NCI-H1436 treated with DMSO at 0.1 percent for 48 hours (cell line): ENCODE measurements around the gene GALNT18.

Source experiments
- DNase-seq: peaks from one replicate; lab custom pipeline; 2025; lab: John Stamatoyannopoulos, UW

The GALNT18 gene

DNA sequence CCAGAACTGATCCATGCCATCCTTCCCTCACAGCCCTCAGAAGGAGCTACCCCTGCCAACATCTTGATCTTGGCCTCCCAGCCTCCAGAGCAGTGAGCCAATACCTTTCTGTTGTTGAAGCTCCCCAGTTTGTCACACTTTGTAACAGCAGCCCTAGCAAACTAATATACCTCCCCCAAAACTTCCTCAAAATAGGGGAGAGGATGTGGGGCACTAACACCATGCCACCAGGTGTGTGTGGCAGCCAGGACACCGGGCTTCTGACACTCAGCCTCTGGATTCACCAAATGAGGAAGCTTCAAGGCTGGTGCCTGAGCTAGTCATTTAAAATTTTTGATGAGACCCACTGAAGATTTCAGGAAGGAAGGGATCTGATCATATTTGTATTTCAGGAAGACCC, 353.7 kb downstream of the GALNT18 start:
- DNase-seq, result no peak

DNA sequence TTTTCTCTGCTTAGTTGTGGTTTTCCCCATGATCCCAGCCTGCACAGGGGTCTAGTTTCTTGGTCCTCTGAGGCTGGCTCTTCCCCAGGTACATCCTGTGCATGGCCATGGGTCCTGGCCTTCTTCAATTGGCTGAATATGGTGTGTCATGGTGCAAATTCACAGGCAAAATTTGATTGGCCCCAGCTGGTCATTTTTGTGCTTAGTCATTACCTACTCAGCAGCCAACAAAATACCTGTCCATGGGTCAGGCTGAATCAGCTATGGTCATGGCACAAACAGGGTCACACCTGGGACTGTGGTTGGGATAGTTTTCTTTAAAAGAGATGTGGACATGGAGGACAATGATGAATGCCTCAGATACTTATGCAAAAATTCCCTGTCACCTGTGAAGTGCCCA, 354.5 kb downstream of the GALNT18 start:
- no peak for DNase-seq

DNA sequence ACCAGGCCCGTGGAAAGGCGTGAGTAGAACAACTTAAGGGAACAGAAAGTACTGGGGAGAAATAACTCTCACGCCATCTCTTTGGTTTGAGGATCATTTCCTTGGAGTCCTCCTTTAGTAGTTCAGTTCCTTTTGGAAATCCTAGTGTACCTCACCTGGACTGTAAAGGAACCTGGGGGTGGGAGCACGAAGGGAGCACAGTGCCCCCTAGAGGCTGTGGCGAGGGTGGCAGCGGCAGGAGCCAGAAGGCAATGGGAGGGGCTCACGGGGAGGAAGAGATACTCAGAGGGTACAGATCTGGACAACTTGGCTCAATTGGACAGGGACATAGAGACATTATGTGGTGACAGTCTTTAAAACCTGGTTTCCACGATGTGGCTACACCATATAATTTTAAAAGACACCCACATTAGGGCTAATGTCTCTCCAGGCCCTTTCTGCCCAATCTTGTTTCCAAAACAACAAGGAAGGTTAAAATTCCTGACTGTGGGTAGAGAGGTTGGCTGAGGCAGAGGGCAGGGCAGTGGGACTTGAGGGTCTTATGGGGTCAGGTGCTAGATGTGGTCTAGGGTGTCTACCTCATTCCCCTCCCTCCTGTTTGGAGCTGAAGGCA, 355.7 kb downstream of the GALNT18 start:
- DNase-seq, result no peak

GRCh38 chr11:11265320-11265719, 356.5 kb downstream of the GALNT18 start:
- DNase-seq, result no peak

DNA sequence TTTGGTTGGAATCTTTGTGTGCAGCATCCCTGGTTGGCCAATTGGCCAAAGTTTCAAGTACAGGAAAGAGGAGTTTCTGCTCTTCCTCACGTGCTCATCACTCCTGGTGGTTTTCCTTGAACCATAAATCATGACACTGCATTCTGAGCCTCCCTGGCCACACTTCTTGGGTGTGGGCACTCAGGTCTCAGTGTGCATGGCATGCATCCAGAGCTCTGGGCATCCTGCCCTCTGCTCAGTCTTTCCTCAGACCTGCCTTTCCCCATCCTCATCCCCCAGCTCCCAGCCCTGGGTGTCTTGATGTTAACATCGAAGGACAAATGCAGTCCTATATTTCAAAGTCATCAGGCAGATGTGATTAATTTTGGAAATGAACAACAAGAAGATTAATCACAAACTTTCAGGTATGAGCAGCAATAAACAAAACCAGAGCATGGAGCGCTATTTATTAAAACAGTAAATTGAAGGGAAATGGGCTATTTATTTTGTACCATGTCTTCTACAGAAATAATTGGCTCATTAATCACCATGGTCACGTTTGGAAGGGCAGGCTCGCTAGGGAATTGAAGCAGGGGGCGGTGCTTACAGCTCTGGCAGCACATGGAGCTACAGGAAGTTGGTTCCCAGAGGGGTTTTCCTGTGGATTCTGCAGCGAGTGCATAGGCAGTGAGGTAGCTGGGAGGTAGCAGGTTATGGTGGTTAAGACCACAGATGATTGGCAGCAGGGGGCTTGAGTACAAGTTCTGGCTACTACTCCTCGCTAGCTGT, 358.4 kb downstream of the GALNT18 start:
- peak; percentile 60 for DNase-seq

DNA sequence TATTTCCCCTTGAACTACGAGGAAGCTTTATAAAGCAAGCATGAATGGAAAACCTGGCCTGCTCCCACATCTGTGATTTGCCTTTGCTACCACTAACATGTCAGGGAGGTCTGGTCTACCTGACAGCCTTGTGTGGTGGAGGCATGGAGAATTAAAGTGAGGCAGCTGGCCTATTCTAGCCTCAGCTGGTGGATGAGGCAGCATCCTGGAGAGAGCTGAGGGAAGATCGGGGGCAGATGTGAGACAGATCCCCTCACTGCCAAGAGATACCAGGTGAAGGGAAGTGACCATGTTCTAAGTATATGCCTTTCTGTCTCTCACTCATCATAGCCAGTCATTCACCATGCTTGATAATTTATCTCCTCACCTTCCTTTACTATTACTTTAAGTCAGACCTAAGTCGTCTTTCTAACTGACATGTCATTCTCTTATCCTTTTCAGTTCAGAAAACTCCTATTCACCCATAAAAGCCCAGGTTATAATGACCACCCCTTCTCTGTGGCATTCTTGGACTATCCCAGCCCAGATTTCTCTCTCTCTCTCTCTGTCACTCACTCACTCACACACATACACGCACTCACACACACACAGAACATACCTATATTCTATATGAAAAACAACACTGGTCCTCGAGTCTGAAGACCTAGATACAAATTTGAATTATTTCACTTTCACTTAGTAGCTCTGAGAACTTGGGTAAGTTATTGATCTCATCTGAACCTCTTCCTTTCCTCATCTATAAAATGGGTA, 359.5 kb downstream of the GALNT18 start:
- no peak for DNase-seq

DNA sequence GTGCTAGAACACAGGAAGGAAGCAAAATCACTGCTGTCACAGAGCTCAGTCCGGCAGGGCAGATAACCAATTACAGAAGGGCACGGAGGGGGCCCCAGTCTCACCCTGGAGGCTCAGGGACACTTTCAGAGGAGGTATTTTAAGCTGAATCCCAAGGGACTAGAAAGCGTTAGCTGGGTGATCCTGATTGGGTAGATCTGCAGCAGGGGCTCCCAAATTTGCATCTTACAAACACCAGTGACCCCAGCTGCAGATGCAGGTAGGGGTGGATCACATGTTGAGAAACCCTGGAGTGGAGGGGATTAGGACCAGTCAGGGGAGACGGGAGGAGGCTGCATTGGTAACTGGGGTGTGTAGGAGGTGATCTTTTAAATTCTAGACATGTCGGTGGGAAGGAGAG, 360.2 kb downstream of the GALNT18 start:
- no peak for DNase-seq

DNA sequence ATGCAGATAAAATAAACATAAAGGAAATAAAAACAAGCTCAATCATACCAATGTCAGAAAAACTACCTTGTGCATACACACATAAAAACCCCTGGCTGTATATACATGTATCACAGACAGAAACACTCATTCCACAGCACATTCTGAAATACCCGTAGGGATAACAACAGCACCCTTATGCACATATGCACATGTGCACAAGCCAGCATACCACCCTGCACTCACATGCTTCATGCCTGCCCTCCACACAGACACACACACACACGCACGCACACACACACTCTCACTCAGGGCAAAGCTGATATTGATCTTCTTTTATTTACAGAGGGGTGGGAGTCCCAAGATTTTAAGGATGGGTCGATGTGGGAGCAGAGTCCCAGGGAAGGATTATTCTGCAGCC, 360.9 kb downstream of the GALNT18 start:
- DNase-seq, result no peak

GRCh38 chr11:11253995-11254394, 367.8 kb downstream of the GALNT18 start:
- DNase-seq, result no peak

DNA sequence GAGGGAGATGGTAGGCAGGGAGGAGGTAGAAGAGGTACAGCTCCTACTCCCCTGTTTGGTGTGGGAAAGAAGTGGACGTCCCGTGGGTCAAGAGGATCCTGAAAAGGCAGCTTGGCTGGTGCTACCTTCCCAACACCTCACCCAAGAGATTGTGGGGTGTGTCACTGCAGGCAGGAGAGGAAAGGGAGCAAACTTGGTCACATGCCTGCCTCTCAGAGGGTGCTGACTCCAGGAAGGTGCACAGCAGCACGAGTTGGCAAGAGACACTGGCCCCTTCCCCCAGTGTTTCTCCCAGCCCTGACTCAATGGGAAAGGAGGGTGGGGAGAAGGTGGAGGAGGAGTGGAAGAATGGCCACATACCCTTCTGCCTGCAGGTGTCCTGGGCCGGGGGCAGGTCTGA, 368.3 kb downstream of the GALNT18 start:
- no peak for DNase-seq

DNA sequence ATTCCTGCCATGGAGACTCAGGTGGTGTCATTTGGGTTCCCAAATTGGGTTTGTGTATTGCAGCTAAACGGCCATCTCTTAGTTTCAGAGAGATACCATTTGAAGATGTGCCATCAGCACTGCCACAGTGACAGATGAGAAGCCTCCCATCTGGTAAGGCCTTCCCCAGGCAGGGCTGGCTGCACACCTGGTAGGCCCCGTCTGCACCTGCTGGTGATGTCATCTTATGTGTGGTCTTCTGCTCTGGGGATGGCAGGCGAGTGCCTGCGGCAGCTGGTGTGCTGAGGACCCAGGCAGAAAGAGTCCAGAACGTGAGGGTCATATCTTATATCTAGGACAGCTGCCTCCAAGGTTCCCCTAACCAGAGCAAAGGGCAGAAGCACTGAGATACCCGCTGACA, 369.4 kb downstream of the GALNT18 start:
- no peak for DNase-seq

GRCh38 chr11:11251394-11251970, 370.3 kb downstream of the GALNT18 start:
- DNase-seq, result no peak

DNA sequence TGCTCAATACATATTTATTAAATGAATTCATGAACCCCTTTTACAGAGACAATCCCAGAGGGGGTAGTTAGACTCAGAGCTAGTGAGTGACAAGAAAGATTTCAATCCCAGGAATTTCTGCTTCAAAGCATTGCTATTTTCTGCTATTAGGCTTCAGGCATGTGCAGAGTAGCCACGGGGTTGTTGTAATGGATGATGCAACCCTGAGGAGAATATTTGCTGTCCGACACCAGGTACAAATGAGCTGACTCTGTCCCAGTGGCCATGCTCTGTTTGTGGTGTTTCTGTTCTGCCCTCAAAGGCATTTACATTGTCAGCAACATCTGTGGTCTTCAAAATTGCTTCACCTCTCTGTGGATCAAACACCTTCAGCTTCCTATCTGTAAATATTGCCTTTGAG, 371.3 kb downstream of the GALNT18 start:
- DNase-seq, result no peak

- no peak for DNase-seq
Observed at GRCh38 chr11:11247576-11247975, 374.2 kb downstream of the GALNT18 start.

DNA sequence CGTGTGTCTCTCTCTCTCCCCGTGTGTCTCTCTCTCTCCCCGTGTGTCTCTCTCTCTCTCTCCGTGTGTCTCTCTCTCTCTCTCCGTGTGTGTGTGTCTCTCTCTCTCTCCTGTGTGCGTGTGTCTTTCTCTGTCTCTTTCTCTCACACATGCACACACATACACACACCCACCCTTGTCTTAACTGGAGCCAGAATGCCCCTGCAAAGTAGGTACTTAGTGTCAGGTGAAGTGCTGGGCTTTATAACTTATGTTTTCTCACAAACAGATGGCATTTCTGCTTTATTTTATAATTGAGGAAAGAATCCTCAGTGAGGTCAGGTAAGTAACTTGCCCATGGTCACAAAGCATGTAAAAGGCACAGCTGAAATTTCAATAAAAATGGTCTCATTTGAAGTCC, 374.7 kb downstream of the GALNT18 start:
- DNase-seq, result no peak

- no peak for DNase-seq
Observed at GRCh38 chr11:11246166-11246565, 375.6 kb downstream of the GALNT18 start.

- DNase-seq, result no peak
Observed at GRCh38 chr11:11245453-11245852, 376.4 kb downstream of the GALNT18 start.

- DNase-seq, result no peak
Observed at GRCh38 chr11:11244470-11245080, 377.2 kb downstream of the GALNT18 start.

DNA sequence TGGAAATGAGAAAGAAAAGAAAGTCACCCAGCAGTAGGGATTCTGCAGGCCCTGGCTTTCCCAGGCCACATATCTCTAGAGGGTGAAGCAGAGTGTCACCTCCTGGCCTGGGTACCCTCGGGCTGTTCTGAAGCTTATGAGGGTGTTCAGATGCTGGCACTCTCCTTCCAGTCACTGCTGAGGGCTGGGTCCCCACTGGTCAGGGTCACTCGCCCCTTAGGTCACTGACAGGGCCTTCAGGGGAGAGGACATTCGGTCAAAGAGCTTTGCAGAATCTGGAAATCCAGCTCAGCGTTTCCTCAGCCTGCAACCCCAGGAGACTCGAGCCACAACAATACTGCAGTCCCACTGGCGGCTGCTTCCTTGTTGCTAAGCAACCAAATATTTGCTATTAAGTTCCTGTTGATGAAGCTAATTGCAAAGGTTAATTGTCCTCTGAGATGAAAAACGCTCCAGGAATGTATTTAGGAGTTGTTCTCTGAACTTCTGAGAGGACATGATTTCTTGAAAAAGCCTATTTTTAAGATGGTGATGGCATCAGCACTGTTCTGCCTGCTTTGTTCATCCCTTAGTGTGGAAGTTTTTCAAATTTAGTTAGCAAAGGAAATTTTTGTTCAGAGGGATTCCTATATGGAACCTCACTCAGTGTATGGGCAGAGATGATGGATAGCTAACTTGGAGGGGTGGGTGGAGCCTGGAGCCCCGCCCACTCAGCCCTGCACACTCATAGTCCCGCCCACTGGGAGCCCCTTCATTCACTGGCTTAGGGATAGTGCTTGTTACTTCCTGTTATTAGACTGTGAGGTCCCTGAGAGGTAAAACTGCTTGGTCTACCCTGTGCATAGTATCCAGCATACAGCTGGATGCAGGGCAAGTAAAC, 378.0 kb downstream of the GALNT18 start:
- DNase-seq, result peak; percentile 26

DNA sequence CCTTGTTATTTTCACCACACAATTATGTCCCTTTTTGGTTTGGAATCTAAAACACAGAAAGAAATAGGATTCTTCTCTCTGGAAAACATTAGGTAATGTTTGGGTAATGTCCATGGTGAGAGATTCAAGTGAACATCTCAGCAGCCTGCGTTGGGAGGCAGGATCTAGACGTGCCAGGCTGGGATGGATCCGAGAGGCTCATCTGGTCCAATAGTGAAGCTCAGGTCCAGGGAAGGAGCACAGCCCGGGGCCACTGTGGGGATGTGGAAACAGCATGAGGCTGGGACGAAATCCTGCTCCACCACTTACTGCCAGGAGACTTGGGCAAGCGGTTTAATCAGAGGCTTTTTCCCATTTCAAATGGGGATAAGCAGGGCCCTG, 378.6 kb downstream of the GALNT18 start:
- DNase-seq, result no peak

GRCh38 chr11:11241284-11241683, 380.5 kb downstream of the GALNT18 start:
- no peak for DNase-seq
